ENCODE results near the gene PARD3. TPM values are rescaled to one million over a fixed set of nuclear protein-coding genes. Genes with fewer than 3 reads are reported as not detected.

Gene PARD3
- polyA plus RNA-seq, 1 donor from 2014 or later: 12.4 TPM

DNA sequence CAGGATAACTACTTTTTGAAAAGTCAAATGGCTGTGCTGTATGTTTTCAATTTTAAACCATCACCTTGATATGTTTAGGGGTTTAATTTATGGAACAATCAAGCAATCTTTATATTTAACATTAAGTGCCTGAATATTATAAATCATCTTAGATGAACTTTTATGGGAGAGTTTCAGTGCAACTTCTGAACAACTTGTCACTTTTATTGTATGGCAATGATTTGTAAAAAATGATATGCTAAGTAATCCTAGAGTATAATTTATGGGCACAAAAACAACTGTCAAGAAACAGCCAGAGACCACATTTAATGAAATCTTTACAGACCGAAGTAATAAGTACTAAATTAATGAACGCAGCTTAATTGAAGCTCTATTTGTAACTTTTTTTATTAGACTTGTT is 498.9 kb downstream of the PARD3 start:
- no peak overlapping the region for H2AFZ ChIP-seq (ENCODE audit: low read depth, low read length)
- H3K27ac ChIP-seq (ENCODE audit: low read length): no peak overlapping the region
- no peaks in the 10 kb centered on the region for H3K9me2 ChIP-seq (ENCODE audit: insufficient read depth, low read length)

DNA sequence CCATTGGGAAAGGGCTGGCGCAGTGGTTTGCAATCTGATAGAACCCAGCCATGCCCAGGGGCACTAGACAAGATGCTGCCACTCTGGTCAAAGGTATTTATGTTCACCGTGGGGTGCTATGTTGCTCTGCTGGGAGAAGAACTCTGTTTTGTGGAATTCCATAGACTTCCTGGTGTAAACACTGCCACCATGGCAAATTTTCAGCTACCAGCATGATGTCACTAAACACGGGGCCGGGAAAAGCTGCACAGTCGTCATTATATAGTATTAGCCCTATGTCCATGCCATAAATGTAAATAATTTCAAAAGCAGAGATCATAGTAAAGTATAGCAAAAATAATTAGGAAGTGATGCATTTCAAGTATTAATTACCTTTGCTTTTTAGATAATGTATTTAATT is 500.6 kb downstream of the PARD3 start:
- Histone ChIP-seq H3K4me2 (ENCODE audit: low read length) (no peak overlapping the region), H2AFZ (ENCODE audit: low read depth, low read length) (no peak overlapping the region), H3K27me3 (ENCODE audit: insufficient read depth, low read depth, low read length) (no peaks in the 10 kb centered on the region), H3K27ac (ENCODE audit: low read length) (no peak overlapping the region), H3K9me3 (ENCODE audit: low read length) (no peaks in the 10 kb centered on the region), H3K4me3 (ENCODE audit: low read length) (no peak overlapping the region), H3K36me3 (ENCODE audit: insufficient read depth, low read length) (no peaks in the 10 kb centered on the region), H4K20me1 (ENCODE audit: insufficient read depth) (no peaks in the 10 kb centered on the region), H3K79me2 (replicated peaks; ENCODE audit: insufficient read depth, low read length) (no peaks in the 10 kb centered on the region), H3K9ac (ENCODE audit: low read length) (no peak overlapping the region), H3K9me2 (ENCODE audit: insufficient read depth, low read length) (no peaks in the 10 kb centered on the region), H3F3A (ENCODE audit: insufficient read depth, low read length, poor library complexity, severe bottlenecking) (peaks cover 5% of the 10 kb centered on the region)
- TF ChIP-seq EZH2 (IDR thresholded peaks at IDR 0.05; ENCODE audit: borderline replicate concordance, insufficient read depth, low read length, poor library complexity, severe bottlenecking): no peak
- TF ChIP-seq, protein P1, sequence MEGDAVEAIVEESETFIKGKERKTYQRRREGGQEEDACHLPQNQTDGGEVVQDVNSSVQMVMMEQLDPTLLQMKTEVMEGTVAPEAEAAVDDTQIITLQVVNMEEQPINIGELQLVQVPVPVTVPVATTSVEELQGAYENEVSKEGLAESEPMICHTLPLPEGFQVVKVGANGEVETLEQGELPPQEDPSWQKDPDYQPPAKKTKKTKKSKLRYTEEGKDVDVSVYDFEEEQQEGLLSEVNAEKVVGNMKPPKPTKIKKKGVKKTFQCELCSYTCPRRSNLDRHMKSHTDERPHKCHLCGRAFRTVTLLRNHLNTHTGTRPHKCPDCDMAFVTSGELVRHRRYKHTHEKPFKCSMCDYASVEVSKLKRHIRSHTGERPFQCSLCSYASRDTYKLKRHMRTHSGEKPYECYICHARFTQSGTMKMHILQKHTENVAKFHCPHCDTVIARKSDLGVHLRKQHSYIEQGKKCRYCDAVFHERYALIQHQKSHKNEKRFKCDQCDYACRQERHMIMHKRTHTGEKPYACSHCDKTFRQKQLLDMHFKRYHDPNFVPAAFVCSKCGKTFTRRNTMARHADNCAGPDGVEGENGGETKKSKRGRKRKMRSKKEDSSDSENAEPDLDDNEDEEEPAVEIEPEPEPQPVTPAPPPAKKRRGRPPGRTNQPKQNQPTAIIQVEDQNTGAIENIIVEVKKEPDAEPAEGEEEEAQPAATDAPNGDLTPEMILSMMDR (IDR thresholded peaks at IDR 0.05; ENCODE audit: poor library complexity, severe bottlenecking): no peak
- TF ChIP-seq EP300 (conservative IDR thresholded peaks at IDR 0.05; ENCODE audit: poor library complexity, severe bottlenecking): no peak
- no peak for TF ChIP-seq SMC3 (conservative IDR thresholded peaks at IDR 0.05; ENCODE audit: poor library complexity)
- no peak for TF ChIP-seq TAF1 (IDR thresholded peaks at IDR 0.05; ENCODE audit: low read depth)
- no peak for TF ChIP-seq REST (IDR thresholded peaks at IDR 0.05; ENCODE audit: borderline replicate concordance)
- TF ChIP-seq RAD21 (conservative IDR thresholded peaks at IDR 0.05): no peak
- TF ChIP-seq MXI1 (conservative IDR thresholded peaks at IDR 0.05; ENCODE audit: poor library complexity, severe bottlenecking): no peak
- TF ChIP-seq POLR2AphosphoS5 (IDR thresholded peaks at IDR 0.05): no peak

More for the DNA sequence above, 498.9 kb downstream of the PARD3 start:
- no peak overlapping the region for H3K4me2 ChIP-seq (ENCODE audit: low read length)
- no peaks in the 10 kb centered on the region for H4K20me1 ChIP-seq (ENCODE audit: insufficient read depth)
- H3K27me3 ChIP-seq (ENCODE audit: insufficient read depth, low read depth, low read length): no peaks in the 10 kb centered on the region
- no peaks in the 10 kb centered on the region for H3K79me2 ChIP-seq (replicated peaks; ENCODE audit: insufficient read depth, low read length)
- H3K9ac ChIP-seq (ENCODE audit: low read length): no peak overlapping the region
- no peaks in the 10 kb centered on the region for H3K36me3 ChIP-seq (ENCODE audit: insufficient read depth, low read length)
- H3K4me3 ChIP-seq (ENCODE audit: low read length): no peak overlapping the region
- H3F3A ChIP-seq (ENCODE audit: insufficient read depth, low read length, poor library complexity, severe bottlenecking): no peaks in the 10 kb centered on the region
- no peaks in the 10 kb centered on the region for H3K9me3 ChIP-seq (ENCODE audit: low read length)
- TF ChIP-seq MXI1 (conservative IDR thresholded peaks at IDR 0.05; ENCODE audit: poor library complexity, severe bottlenecking) (no peak), EZH2 (IDR thresholded peaks at IDR 0.05; ENCODE audit: borderline replicate concordance, insufficient read depth, low read length, poor library complexity, severe bottlenecking) (no peak), SMC3 (conservative IDR thresholded peaks at IDR 0.05; ENCODE audit: poor library complexity) (no peak), TAF1 (IDR thresholded peaks at IDR 0.05; ENCODE audit: low read depth) (no peak)
- TF ChIP-seq, protein P1 (IDR thresholded peaks at IDR 0.05; ENCODE audit: poor library complexity, severe bottlenecking): no peak
